WTC11 (cell line): Measurements from ENCODE around the gene RGS7. TPM values are rescaled to one million over a fixed set of nuclear protein-coding genes. Genes with fewer than 3 reads are reported as not detected.

Experiments used
- ATAC-seq: fragments of 200-7000 bp; cut with Tn5 transposase; 2 replicates; pipeline ENCODE4 v1.10.0; 2021; ENCODE audit warnings: mild to moderate bottlenecking, moderate library complexity
- CTCF ChIA-PET: fragments of 300-600 bp; sonication (Branson Sonifier 250); formaldehyde crosslinking; loops from one replicate; lab custom pipeline; 2021; ENCODE audit warnings: antibody characterized with exemption; lab: Charles Lee
- POLR2A ChIA-PET: fragments of 350-600 bp; sonication (Branson Sonifier 250); formaldehyde crosslinking; loops from one replicate; lab custom pipeline; 2021; ENCODE audit warnings: antibody characterized with exemption; lab: Charles Lee
- DNase-seq: peaks from one replicate; pipeline ENCODE4 v3.0.0; 2021; ENCODE audit warnings: low spot score
- H3K27ac Mint-ChIP-seq: 2 replicates; pipeline ENCODE4 v1.8.0; 2021; ENCODE audit warnings: mixed read lengths
- H3K27me3 Mint-ChIP-seq: 2 replicates; pipeline ENCODE4 v1.8.0; 2021; ENCODE audit warnings: low read depth, mild to moderate bottlenecking, moderate library complexity, mixed read lengths
- H3K36me3 Mint-ChIP-seq: 2 replicates; pipeline ENCODE4 v1.8.0; 2021; ENCODE audit warnings: mixed read lengths
- H3K4me1 Mint-ChIP-seq: 2 replicates; pipeline ENCODE4 v1.8.0; 2022; ENCODE audit warnings: mixed read lengths
- H3K4me3 Mint-ChIP-seq: 2 replicates; pipeline ENCODE4 v1.8.0; 2021; ENCODE audit warnings: mild to moderate bottlenecking, moderate library complexity, mixed read lengths
- H3K9me3 Mint-ChIP-seq: 2 replicates; pipeline ENCODE4 v1.8.0; 2021; ENCODE audit warnings: mixed read lengths
- AR ChIP-seq: fragments of 250-450 bp; sonication (Bioruptor Pico); IDR thresholded peaks from 2 replicates; pipeline ENCODE4 v1.9.0; 2021; ENCODE audit warnings: mild to moderate bottlenecking
- ARID4B ChIP-seq: sonication (generic); formaldehyde crosslinking; IDR thresholded peaks from 2 replicates; pipeline ENCODE4 v1.8.0; 2023; ENCODE audit warnings: missing genetic modification reagents, mild to moderate bottlenecking, borderline replicate concordance
- CDX4 ChIP-seq: fragments of 250-450 bp; sonication (Bioruptor Pico); IDR thresholded peaks from 2 replicates; pipeline ENCODE4 v1.9.0; 2021; ENCODE audit warnings: moderate library complexity, mild to moderate bottlenecking, inconsistent platforms, borderline replicate concordance
- CREB1 ChIP-seq: sonication (generic); formaldehyde crosslinking; IDR thresholded peaks from 2 replicates; pipeline ENCODE4 v1.8.0; 2023; ENCODE audit warnings: mild to moderate bottlenecking, missing genetic modification reagents
- EMX1 ChIP-seq: fragments of 250-450 bp; sonication (Bioruptor Pico); IDR thresholded peaks from 2 replicates; pipeline ENCODE4 v1.8.0; 2021; ENCODE audit warnings: mild to moderate bottlenecking
- FOXJ3 ChIP-seq: sonication (generic); formaldehyde crosslinking; IDR thresholded peaks from 2 replicates; pipeline ENCODE4 v1.9.0; 2021; ENCODE audit warnings: missing genetic modification reagents, mild to moderate bottlenecking, borderline replicate concordance
- GRHL2 ChIP-seq: fragments of 250-450 bp; sonication (Bioruptor Pico); IDR thresholded peaks from 2 replicates; pipeline ENCODE4 v1.8.0; 2022; ENCODE audit warnings: mild to moderate bottlenecking, moderate library complexity; ENCODE audit not compliant: insufficient replicate concordance, severe bottlenecking
- HMGXB4 ChIP-seq: sonication (generic); formaldehyde crosslinking; IDR thresholded peaks from 2 replicates; pipeline ENCODE4 v1.8.1; 2023; ENCODE audit warnings: mild to moderate bottlenecking, moderate library complexity, missing genetic modification reagents
- MLX ChIP-seq: sonication (generic); formaldehyde crosslinking; IDR thresholded peaks from 2 replicates; pipeline ENCODE4 v1.8.1; 2023; ENCODE audit warnings: mild to moderate bottlenecking, missing genetic modification reagents, moderate library complexity
- NFYB ChIP-seq: sonication (generic); formaldehyde crosslinking; conservative IDR thresholded peaks from 2 replicates; pipeline ENCODE4 v1.8.0; 2022; ENCODE audit warnings: low read depth, missing genetic modification reagents
- PRDM15 ChIP-seq: sonication (generic); formaldehyde crosslinking; IDR thresholded peaks from 2 replicates; pipeline ENCODE4 v1.8.0; 2022; ENCODE audit warnings: missing genetic modification reagents
- RELA ChIP-seq: sonication (generic); formaldehyde crosslinking; IDR thresholded peaks from 2 replicates; pipeline ENCODE4 v1.8.1; 2022; ENCODE audit warnings: missing genetic modification reagents, mild to moderate bottlenecking, borderline replicate concordance
- SMAD3 ChIP-seq: sonication (generic); formaldehyde crosslinking; IDR thresholded peaks from 2 replicates; pipeline ENCODE4 v1.8.0; 2022; ENCODE audit warnings: missing genetic modification reagents, mild to moderate bottlenecking, borderline replicate concordance
- TEAD1 ChIP-seq: sonication (generic); formaldehyde crosslinking; IDR thresholded peaks from 2 replicates; pipeline ENCODE4 v1.8.0; 2022; ENCODE audit warnings: mild to moderate bottlenecking, missing genetic modification reagents
- TP53 ChIP-seq: sonication (generic); formaldehyde crosslinking; IDR thresholded peaks from 2 replicates; pipeline ENCODE4 v1.8.1; 2023; ENCODE audit warnings: mild to moderate bottlenecking, missing genetic modification reagents
- ZNF232 ChIP-seq: sonication (generic); formaldehyde crosslinking; IDR thresholded peaks from 2 replicates; pipeline ENCODE4 v1.8.0; 2022; ENCODE audit warnings: mild to moderate bottlenecking, missing genetic modification reagents
- ZNF281 ChIP-seq: sonication (generic); formaldehyde crosslinking; IDR thresholded peaks from 2 replicates; pipeline ENCODE4 v1.8.0; 2023; ENCODE audit warnings: mild to moderate bottlenecking, missing genetic modification reagents
- total RNA-seq: library from RNA; stranded (reverse); gene quantifications from 3 replicates; pipeline ENCODE4 v1.2.3, GENCODE V29; 2021

The RGS7 gene
- total RNA-seq, 1 experiment from 2014 or later, result 1.2 TPM

GRCh38 chr1:241020851-241021697 is 335.9 kb downstream of the RGS7 start:
- Mint-ChIP-seq H3K4me3 (no peak overlapping the region), H3K36me3 (peaks cover 27% of the 10 kb centered on the region), H3K27me3 (no peaks in the 10 kb centered on the region; the same call in 1 of the 2 replicates), H3K4me1 (peaks cover 10% of the 10 kb centered on the region), H3K9me3 (peaks cover 28% of the 10 kb centered on the region), H3K27ac (no peak overlapping the region)
- ChIA-PET CTCF (no interaction called here), POLR2A (no interaction called here)
- DNase-seq, result no peak
- TF ChIP-seq GRHL2 (CRISPR knock-in tag), result no peak
- no peak for TF ChIP-seq HMGXB4
- TF ChIP-seq PRDM15 (CRISPR knock-in tag), result no peak
- no peak for TF ChIP-seq CREB1 (CRISPR knock-in tag)
- no peak for TF ChIP-seq ZNF281 (CRISPR knock-in tag)
- TF ChIP-seq NFYB (CRISPR knock-in tag), result no peak
- no peak for TF ChIP-seq RELA (CRISPR knock-in tag)
- TF ChIP-seq SMAD3, result no peak
- TF ChIP-seq ZNF232 (CRISPR knock-in tag), result no peak
- TF ChIP-seq CDX4 (CRISPR knock-in tag), result no peak
- TF ChIP-seq EMX1 (CRISPR knock-in tag), result no peak
- no peak for TF ChIP-seq TP53 (CRISPR knock-in tag)
- TF ChIP-seq AR, result no peak
- no peak for TF ChIP-seq FOXJ3
- TF ChIP-seq MLX (CRISPR knock-in tag), result no peak
- no peak for TF ChIP-seq ARID4B (CRISPR knock-in tag)
- no peak for TF ChIP-seq TEAD1 (CRISPR knock-in tag)
- no peak for ATAC-seq
